ENCODE data around the gene TRIM14.
A peak's percentile ranks its signal among the peaks of the same experiment; 100 is the strongest.

TRIM14 gene

DNA sequence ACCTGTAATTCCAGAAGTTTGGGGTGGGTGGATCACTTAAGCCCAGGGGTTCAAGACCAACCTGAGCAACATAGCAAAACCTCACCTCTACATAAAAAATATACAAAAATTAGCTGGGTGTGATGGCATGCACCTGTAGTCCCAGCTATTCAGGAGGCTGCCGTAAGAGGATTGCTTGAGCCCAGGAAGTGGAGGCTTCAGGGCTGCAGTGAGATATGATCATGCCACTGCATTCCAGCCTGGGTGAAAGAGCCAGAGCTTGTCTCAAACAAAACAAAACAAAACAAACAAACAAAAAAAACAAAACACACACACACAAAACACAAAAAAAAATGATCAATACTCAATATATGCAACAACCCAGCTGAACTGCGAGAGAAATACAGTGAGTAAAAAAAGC is 29.5 kb upstream of the TRIM14 start:
- H3K4me2 ChIP-seq (ENCODE audit: low read length): no peak overlapping the region
- no peak overlapping the region for H3K27ac ChIP-seq
- no peak overlapping the region for H3K9ac ChIP-seq
- no peaks in the 10 kb centered on the region for H3K36me3 ChIP-seq (ENCODE audit: control insufficient read depth, insufficient read depth, low read length)
- TF ChIP-seq, protein P1, sequence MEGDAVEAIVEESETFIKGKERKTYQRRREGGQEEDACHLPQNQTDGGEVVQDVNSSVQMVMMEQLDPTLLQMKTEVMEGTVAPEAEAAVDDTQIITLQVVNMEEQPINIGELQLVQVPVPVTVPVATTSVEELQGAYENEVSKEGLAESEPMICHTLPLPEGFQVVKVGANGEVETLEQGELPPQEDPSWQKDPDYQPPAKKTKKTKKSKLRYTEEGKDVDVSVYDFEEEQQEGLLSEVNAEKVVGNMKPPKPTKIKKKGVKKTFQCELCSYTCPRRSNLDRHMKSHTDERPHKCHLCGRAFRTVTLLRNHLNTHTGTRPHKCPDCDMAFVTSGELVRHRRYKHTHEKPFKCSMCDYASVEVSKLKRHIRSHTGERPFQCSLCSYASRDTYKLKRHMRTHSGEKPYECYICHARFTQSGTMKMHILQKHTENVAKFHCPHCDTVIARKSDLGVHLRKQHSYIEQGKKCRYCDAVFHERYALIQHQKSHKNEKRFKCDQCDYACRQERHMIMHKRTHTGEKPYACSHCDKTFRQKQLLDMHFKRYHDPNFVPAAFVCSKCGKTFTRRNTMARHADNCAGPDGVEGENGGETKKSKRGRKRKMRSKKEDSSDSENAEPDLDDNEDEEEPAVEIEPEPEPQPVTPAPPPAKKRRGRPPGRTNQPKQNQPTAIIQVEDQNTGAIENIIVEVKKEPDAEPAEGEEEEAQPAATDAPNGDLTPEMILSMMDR (IDR thresholded peaks at IDR 0.05): no peak
- no peak overlapping the region for H3K4me3 ChIP-seq (ENCODE audit: low read depth, low read length)
- no peaks in the 10 kb centered on the region for H3K79me2 ChIP-seq
- H3K9me3 ChIP-seq (ENCODE audit: control insufficient read depth, low read length): no peaks in the 10 kb centered on the region
- H3K4me1 ChIP-seq: peaks cover 4% of the 10 kb centered on the region
- no peaks in the 10 kb centered on the region for H3K27me3 ChIP-seq (ENCODE audit: control insufficient read depth, insufficient read depth, low read length)
- no peak overlapping the region for H2AFZ ChIP-seq

DNA sequence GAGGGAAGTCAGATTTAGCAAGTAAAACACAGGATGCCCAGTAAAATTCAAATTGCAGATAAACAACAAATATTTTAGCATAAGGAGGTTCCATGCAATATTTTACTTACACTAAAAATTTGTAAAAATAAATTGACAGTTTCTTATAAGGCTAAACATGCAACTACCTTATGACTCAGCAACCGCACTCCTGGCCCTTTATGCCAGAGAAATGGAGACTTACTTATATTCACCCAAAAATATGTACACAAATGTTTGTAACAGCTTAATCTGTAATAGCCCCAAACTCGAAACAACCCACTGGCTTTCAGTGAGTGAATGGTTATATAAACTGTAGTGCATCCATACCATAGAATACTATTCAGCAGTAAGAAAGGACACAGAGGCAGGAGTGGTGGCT is 28.6 kb upstream of the TRIM14 start:
- Histone ChIP-seq H3K27me3 (ENCODE audit: control insufficient read depth, insufficient read depth, low read length) (no peaks in the 10 kb centered on the region), H3K27ac (no peak overlapping the region), H3K9ac (no peak overlapping the region), H3K4me1 (peaks cover 4% of the 10 kb centered on the region), H2AFZ (no peak overlapping the region), H3K4me2 (ENCODE audit: low read length) (no peak overlapping the region), H3K9me3 (ENCODE audit: control insufficient read depth, low read length) (no peaks in the 10 kb centered on the region), H3K36me3 (ENCODE audit: control insufficient read depth, insufficient read depth, low read length) (no peaks in the 10 kb centered on the region), H3K79me2 (no peaks in the 10 kb centered on the region), H3K4me3 (ENCODE audit: low read depth, low read length) (no peak overlapping the region)
- TF ChIP-seq, protein P1 (IDR thresholded peaks at IDR 0.05): no peak

DNA sequence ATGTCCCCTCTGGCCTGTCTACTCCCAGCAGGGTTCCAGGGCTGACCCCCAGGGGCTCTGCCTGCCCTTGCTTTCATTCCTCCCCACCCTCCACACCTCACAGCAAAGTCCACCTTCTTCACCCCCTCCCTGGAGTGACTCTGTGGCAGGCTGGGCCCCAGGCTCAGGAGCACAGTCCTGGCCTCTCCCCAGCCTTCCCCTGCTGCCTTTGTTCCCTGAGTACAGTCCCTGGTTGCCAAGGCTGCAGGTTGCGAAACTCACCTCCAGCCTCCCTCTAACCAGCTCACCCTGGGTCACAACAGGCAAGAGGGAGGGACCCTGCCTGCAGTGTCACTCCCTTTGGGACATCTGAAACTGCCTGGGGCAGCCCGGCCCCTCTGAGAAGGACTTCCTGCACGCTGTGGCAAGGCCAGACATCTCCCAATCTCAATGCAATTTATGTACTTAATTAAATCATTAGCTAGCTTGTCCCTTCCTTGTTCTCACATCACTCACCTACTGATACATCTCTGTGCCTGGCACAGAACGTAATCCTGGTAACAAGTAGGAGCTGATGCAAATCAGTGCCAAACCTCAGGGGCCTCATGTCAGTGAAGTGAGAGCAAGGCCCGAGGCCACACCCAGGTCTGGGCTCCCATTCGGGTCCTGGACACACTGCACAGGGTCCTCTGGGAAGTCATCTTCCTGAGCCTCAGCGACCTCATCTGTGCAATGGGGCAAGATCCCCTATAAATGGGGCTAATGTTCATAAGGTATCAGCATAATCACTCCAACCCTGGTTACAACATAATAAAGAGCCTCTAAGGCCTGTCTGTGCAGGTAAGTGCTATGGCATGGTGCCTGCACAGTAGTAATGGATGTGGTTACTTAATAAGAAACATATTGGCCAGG is 27.3 kb upstream of the TRIM14 start:
- H3K4me1 ChIP-seq: peaks cover 4% of the 10 kb centered on the region
- peak overlapping the region; percentile 61 for H3K27ac ChIP-seq
- H3K36me3 ChIP-seq (ENCODE audit: control insufficient read depth, insufficient read depth, low read length): no peaks in the 10 kb centered on the region
- peak overlapping the region; percentile 53 for H2AFZ ChIP-seq
- H3K9me3 ChIP-seq (ENCODE audit: control insufficient read depth, low read length): no peaks in the 10 kb centered on the region
- TF ChIP-seq, protein P1 (IDR thresholded peaks at IDR 0.05): no peak
- H3K9ac ChIP-seq: no peak overlapping the region
- H3K79me2 ChIP-seq: no peaks in the 10 kb centered on the region
- H3K4me2 ChIP-seq (ENCODE audit: low read length): no peak overlapping the region
- no peak overlapping the region for H3K4me3 ChIP-seq (ENCODE audit: low read depth, low read length)
- H3K27me3 ChIP-seq (ENCODE audit: control insufficient read depth, insufficient read depth, low read length): no peaks in the 10 kb centered on the region

DNA sequence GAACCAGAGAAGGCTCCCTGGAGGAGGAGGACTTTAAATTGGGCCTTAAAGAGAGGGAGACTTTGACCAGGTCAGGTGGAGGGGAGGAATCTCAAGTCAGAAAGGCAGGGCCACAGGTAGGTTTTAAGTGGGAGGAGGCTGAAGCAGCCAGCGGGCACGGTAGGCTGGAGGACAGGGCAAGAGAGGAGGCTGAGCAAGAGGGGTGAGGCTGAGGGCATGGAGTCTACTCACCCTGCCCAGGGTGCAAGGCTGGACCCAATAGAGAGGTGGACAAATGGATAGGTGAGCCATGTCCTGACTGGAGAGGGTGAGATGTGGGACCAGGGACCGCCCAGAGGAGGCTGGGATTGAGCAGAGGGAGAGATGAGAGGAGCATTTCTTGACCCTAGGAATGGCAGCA is 25.6 kb upstream of the TRIM14 start:
- Histone ChIP-seq H3K79me2 (no peaks in the 10 kb centered on the region), H3K27me3 (ENCODE audit: control insufficient read depth, insufficient read depth, low read length) (no peaks in the 10 kb centered on the region), H3K4me1 (peaks cover 4% of the 10 kb centered on the region), H3K27ac (no peak overlapping the region), H3K9ac (no peak overlapping the region), H2AFZ (no peak overlapping the region), H3K36me3 (ENCODE audit: control insufficient read depth, insufficient read depth, low read length) (no peaks in the 10 kb centered on the region), H3K4me2 (ENCODE audit: low read length) (no peak overlapping the region), H3K9me3 (ENCODE audit: control insufficient read depth, low read length) (no peaks in the 10 kb centered on the region), H3K4me3 (ENCODE audit: low read depth, low read length) (no peak overlapping the region)
- TF ChIP-seq, protein P1 (IDR thresholded peaks at IDR 0.05): no peak

DNA sequence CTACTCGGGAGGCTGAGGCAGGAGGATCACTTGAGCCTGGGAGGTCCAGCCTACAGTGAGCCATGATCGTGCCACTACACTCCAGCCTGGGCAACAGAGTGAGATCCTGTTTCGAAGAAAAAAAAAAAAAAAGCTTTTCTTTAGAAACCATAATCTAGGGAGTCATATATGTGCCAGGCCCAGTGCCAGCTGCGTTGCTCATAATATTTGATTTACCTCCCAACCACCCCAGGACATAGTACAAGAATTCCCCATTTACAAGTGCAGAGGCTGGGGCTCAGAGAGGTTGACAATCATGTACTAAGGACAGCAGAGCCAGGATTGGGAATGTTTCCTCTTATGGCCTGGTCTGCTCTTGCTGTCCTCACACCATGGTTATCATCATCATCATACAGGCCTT is 25.1 kb upstream of the TRIM14 start:
- Histone ChIP-seq H3K4me1 (peaks cover 4% of the 10 kb centered on the region), H3K4me3 (ENCODE audit: low read depth, low read length) (no peak overlapping the region), H2AFZ (no peak overlapping the region), H3K27ac (no peak overlapping the region), H3K9me3 (ENCODE audit: control insufficient read depth, low read length) (no peaks in the 10 kb centered on the region), H3K9ac (no peak overlapping the region), H3K36me3 (ENCODE audit: control insufficient read depth, insufficient read depth, low read length) (no peaks in the 10 kb centered on the region), H3K79me2 (no peaks in the 10 kb centered on the region), H3K27me3 (ENCODE audit: control insufficient read depth, insufficient read depth, low read length) (no peaks in the 10 kb centered on the region), H3K4me2 (ENCODE audit: low read length) (no peak overlapping the region)
- TF ChIP-seq, protein P1 (IDR thresholded peaks at IDR 0.05): no peak

Data from parathyroid adenoma (tissue), 2 donors.